K562 (cell line): Measurements from ENCODE around the gene FLT1.

ENCODE experiments used
- ARID4B ChIP-seq: sonication (generic); formaldehyde crosslinking; IDR thresholded peaks from 2 replicates; pipeline ENCODE4 v1.8.0; 2022; ENCODE audit warnings: mild to moderate bottlenecking, missing genetic modification reagents
- FOSL1 ChIP-seq: fragments of 200-800 bp; sonication (Bioruptor generic); conservative IDR thresholded peaks from 2 replicates; pipeline ENCODE4 v1.6.1; 2016; ENCODE audit warnings: missing genetic modification characterization, missing compliant biosample characterization
- HMGN3 ChIP-seq: IDR thresholded peaks from 2 replicates; pipeline ENCODE4 v1.6.1; 2011; ENCODE audit warnings: borderline replicate concordance, low read depth, mild to moderate bottlenecking, mixed read lengths, low read length; ENCODE audit not compliant: insufficient read length; ENCODE audit errors: extremely low read depth
- HNRNPUL1 ChIP-seq: fragments of 200-400 bp; formaldehyde crosslinking; IDR thresholded peaks from 2 replicates; pipeline ENCODE4 v1.6.1; 2017; ENCODE audit warnings: low read length
- MCM2 ChIP-seq: fragments of 450-650 bp; IDR thresholded peaks from 2 replicates; pipeline ENCODE4 v1.6.1; 2017; ENCODE audit warnings: low read depth, mild to moderate bottlenecking
- NFE2L1 ChIP-seq: fragments of 450-650 bp; IDR thresholded peaks from 2 replicates; pipeline ENCODE4 v1.6.1; 2016; ENCODE audit warnings: missing genetic modification characterization, low read depth, mild to moderate bottlenecking, missing compliant biosample characterization, moderate library complexity, borderline replicate concordance
- PPARD ChIP-seq: fragments of 250-450 bp; sonication (Bioruptor Pico); IDR thresholded peaks from 2 replicates; pipeline ENCODE4 v1.8.0; 2022; ENCODE audit warnings: inconsistent platforms, mild to moderate bottlenecking, moderate library complexity
- ZFPM2 ChIP-seq: fragments of 250-450 bp; sonication (Bioruptor Pico); IDR thresholded peaks from 2 replicates; pipeline ENCODE4 v1.5.1; 2022; ENCODE audit warnings: mild to moderate bottlenecking
- TF ChIP-seq, protein P1 (sequence below), 3 experiments: IDR thresholded peaks in 2 of 3; conservative IDR thresholded peaks in 1 of 3; 2 replicates each; pipeline ENCODE4 v1.5.1; 2011 to 2012; ENCODE audit warnings: low read length in 3 of 3, mild to moderate bottlenecking in 3 of 3, control low read depth in 2 of 3, improper control_type of control experiment in 1 of 3, inconsistent platforms in 1 of 3, low read depth in 1 of 3, mixed read lengths in 1 of 3, moderate library complexity in 1 of 3; ENCODE audit not compliant: insufficient read depth in 2 of 3

DNA sequence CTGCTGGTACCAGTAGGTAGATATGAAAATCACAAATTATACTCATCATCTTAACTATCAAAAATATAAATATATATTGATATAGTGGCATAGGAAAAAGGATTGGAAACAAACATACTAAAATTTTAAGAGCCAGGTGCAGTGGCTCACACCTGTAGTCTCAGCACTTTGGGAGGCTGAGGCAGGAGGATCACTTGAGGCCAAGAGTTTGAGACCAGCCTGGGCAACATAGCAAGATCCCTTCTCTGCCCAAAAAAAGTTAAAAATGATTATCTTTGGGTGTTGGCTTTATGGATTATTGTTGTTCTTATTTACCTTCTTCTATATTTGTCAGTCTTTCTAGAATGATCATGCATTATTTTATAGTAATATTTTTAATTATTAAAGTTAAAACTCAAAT, 53.4 kb downstream of the FLT1 start:
- no peak for TF ChIP-seq ARID4B (CRISPR knock-in tag)
- TF ChIP-seq HMGN3, result no peak
- no peak for TF ChIP-seq MCM2
- no peak for TF ChIP-seq NFE2L1 (tag)
- TF ChIP-seq, protein P1, sequence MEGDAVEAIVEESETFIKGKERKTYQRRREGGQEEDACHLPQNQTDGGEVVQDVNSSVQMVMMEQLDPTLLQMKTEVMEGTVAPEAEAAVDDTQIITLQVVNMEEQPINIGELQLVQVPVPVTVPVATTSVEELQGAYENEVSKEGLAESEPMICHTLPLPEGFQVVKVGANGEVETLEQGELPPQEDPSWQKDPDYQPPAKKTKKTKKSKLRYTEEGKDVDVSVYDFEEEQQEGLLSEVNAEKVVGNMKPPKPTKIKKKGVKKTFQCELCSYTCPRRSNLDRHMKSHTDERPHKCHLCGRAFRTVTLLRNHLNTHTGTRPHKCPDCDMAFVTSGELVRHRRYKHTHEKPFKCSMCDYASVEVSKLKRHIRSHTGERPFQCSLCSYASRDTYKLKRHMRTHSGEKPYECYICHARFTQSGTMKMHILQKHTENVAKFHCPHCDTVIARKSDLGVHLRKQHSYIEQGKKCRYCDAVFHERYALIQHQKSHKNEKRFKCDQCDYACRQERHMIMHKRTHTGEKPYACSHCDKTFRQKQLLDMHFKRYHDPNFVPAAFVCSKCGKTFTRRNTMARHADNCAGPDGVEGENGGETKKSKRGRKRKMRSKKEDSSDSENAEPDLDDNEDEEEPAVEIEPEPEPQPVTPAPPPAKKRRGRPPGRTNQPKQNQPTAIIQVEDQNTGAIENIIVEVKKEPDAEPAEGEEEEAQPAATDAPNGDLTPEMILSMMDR (IDR thresholded peaks at IDR 0.05 in 2 of 3, conservative IDR thresholded peaks at IDR 0.05 in 1 of 3; ENCODE audit: insufficient read depth in 2 of 3, low read depth in 1 of 3, low read length in 3 of 3), result no peak
- no peak for TF ChIP-seq HNRNPUL1
- TF ChIP-seq PPARD, result no peak
- no peak for TF ChIP-seq FOSL1 (tag)
- TF ChIP-seq ZFPM2 (CRISPR knock-in tag), result no peak
